K562 (cell line): Measurements from ENCODE around the gene MAPT. TPM values are rescaled to one million over a fixed set of nuclear protein-coding genes. Genes with fewer than 3 reads are reported as not detected.

Experiments used
- ATAC-seq: fragments of 200-7000 bp; cut with Tn5 transposase; 3 replicates; pipeline ENCODE4 v1.9.1; 2020; ENCODE audit warnings: moderate library complexity
- BruUV-seq: library from RNA; stranded (reverse); fragments of 400-500 nt; replicated peaks from 2 replicates; lab custom pipeline; 2021; lab: Mats Ljungman, UMichigan
- CTCF ChIA-PET: fragments of 300-600 bp; formaldehyde crosslinking; extraction: SDS; loops from one replicate; lab custom pipeline; 2021; ENCODE audit warnings: low intra/inter-chr PET ratio; lab: Yijun Ruan, JAX
- POLR2A ChIA-PET: fragments of 300-600, 350-650 bp; sonication (Branson Sonifier 250); formaldehyde crosslinking; extraction: SDS; loops from one replicate; lab custom pipeline; 2021; ENCODE audit warnings: antibody characterized with exemption, inconsistent platforms; lab: Yijun Ruan, JAX
- DNase-seq, 4 experiments: peaks; one replicate each; pipeline versions ENCODE4 v3.0.0 to v3.0.0-alpha.2; 2011 to 2018; ENCODE audit warnings: low spot score in 3 of 4, mixed read lengths in 3 of 4; ENCODE audit errors: extremely low read depth in 1 of 4
- FAIRE-seq: peaks from 2 replicates; lab custom pipeline; 2011; peaks lifted over from hg19 to GRCh38; lab: Jason Lieb, UNC
- H2AFZ ChIP-seq: 2 replicates; pipeline ENCODE4 v1.6.0; 2011; ENCODE audit warnings: low read depth, low read length, control low read depth, inconsistent platforms
- H3K27ac ChIP-seq: fragments of 200-600 bp; 3 replicates; pipeline ENCODE4 v1.8.0; 2011; ENCODE audit warnings: low read depth, mild to moderate bottlenecking, control low read depth, inconsistent platforms, low read length, moderate library complexity, mixed read lengths; ENCODE audit errors: extremely low read depth
- H3K27me3 ChIP-seq, 2 experiments: fragments of 300-600 bp in 1 of 2; 2 replicates in 1 of 2; 3 replicates in 1 of 2; pipeline versions ENCODE4 v1.6.0 to v1.8.0; 2011; ENCODE audit warnings: inconsistent platforms in 2 of 2, low read length in 2 of 2, mild to moderate bottlenecking in 1 of 2, mixed read lengths in 1 of 2, moderate library complexity in 1 of 2; ENCODE audit not compliant: control insufficient read depth in 2 of 2, insufficient read depth in 2 of 2
- H3K36me3 ChIP-seq: fragments of 300-600 bp; 3 replicates; pipeline ENCODE4 v1.8.0; 2011; ENCODE audit warnings: mild to moderate bottlenecking, low read length, inconsistent platforms; ENCODE audit not compliant: control insufficient read depth, insufficient read depth
- H3K4me1 ChIP-seq, 2 experiments: fragments of 200-600 bp in 1 of 2; replicated peaks in 1 of 2; 2 replicates in 1 of 2; 3 replicates in 1 of 2; pipeline versions ENCODE4 v1.5.1 to v1.8.0; 2011; ENCODE audit warnings: inconsistent platforms in 2 of 2, low read length in 2 of 2, mild to moderate bottlenecking in 1 of 2, mixed read lengths in 1 of 2, moderate library complexity in 1 of 2; ENCODE audit not compliant: control insufficient read depth in 2 of 2, insufficient read depth in 2 of 2
- H3K4me2 ChIP-seq: 2 replicates; pipeline ENCODE4 v1.6.1; 2011; ENCODE audit warnings: low read length, control low read depth, inconsistent platforms, mixed read lengths; ENCODE audit not compliant: insufficient read depth
- H3K4me3 ChIP-seq: fragments of 200-600 bp; sonication (generic), shearing (Covaris generic); 2 replicates; pipeline ENCODE4 v1.5.1; 2016; ENCODE audit warnings: control low read depth, inconsistent platforms
- H3K79me2 ChIP-seq: fragments of 200-600 bp; 3 replicates; pipeline ENCODE4 v1.8.0; 2011; ENCODE audit warnings: low read length, inconsistent platforms; ENCODE audit not compliant: control insufficient read depth, insufficient read depth
- H3K9ac ChIP-seq, 2 experiments: 2 replicates each; pipeline versions ENCODE4 v1.6.0 to v1.6.1; 2011; ENCODE audit warnings: low read depth in 2 of 2, low read length in 2 of 2, control low read depth in 1 of 2, inconsistent platforms in 1 of 2, mild to moderate bottlenecking in 1 of 2, mixed read lengths in 1 of 2; ENCODE audit not compliant: insufficient read depth in 1 of 2
- H3K9me1 ChIP-seq: one replicate; pipeline ENCODE4 v1.6.0; 2011; ENCODE audit warnings: inconsistent platforms, mild to moderate bottlenecking, low read length, moderate library complexity; ENCODE audit not compliant: control insufficient read depth, insufficient read depth
- H3K9me3 ChIP-seq: replicated peaks from 2 replicates; pipeline ENCODE4 v1.5.1; 2011; ENCODE audit warnings: low read depth, low read length, inconsistent platforms; ENCODE audit not compliant: control insufficient read depth, insufficient read depth
- H4K20me1 ChIP-seq: replicated peaks from 2 replicates; pipeline ENCODE4 v1.6.1; 2011; ENCODE audit warnings: low read length, inconsistent platforms, mixed read lengths; ENCODE audit not compliant: control insufficient read depth, insufficient read depth
- CREM ChIP-seq: IDR thresholded peaks from 2 replicates; pipeline ENCODE4 v1.6.1; 2014; ENCODE audit warnings: antibody characterized with exemption, low read depth
- E2F5 ChIP-seq: sonication (generic); formaldehyde crosslinking; IDR thresholded peaks from 2 replicates; pipeline ENCODE4 v1.8.0; 2022; ENCODE audit warnings: mild to moderate bottlenecking, missing genetic modification reagents
- ERF ChIP-seq: fragments of 450-650 bp; formaldehyde crosslinking; IDR thresholded peaks from 2 replicates; pipeline ENCODE4 v1.4.0; 2020; ENCODE audit warnings: mild to moderate bottlenecking, mixed read lengths
- ESRRA ChIP-seq: fragments of 450-650 bp; IDR thresholded peaks from 2 replicates; pipeline ENCODE4 v1.6.1; 2014; ENCODE audit warnings: low read depth, mild to moderate bottlenecking, moderate library complexity, borderline replicate concordance
- NR1H2 ChIP-seq: sonication (generic); formaldehyde crosslinking; IDR thresholded peaks from 2 replicates; pipeline ENCODE4 v1.4.0; 2020; ENCODE audit warnings: mild to moderate bottlenecking, missing genetic modification reagents
- SAFB2 ChIP-seq: fragments of 200-400 bp; formaldehyde crosslinking; IDR thresholded peaks from 2 replicates; pipeline ENCODE4 v1.6.1; 2018; ENCODE audit warnings: borderline replicate concordance, low read length, low read depth, moderate library complexity; ENCODE audit not compliant: severe bottlenecking
- TBL1XR1 ChIP-seq, 2 experiments: IDR thresholded peaks; 2 replicates each; pipeline ENCODE4 v1.6.1; 2012; ENCODE audit warnings: improper control_type of control experiment in 2 of 2, low read length in 2 of 2, mild to moderate bottlenecking in 1 of 2
- TBP ChIP-seq: optimal IDR thresholded peaks from 2 replicates; pipeline ENCODE3; 2011; ENCODE audit warnings: low read depth, low read length, improper control_type of control experiment
- XRCC4 ChIP-seq: IDR thresholded peaks from one replicate; pipeline ENCODE4 v1.6.1; 2011; ENCODE audit not compliant: insufficient read depth, insufficient read length; ENCODE audit errors: extremely low read depth
- ZBED1 ChIP-seq: IDR thresholded peaks from 2 replicates; pipeline ENCODE4 v1.6.1; 2014
- ZBTB8A ChIP-seq: fragments of 450-650 bp; IDR thresholded peaks from 2 replicates; pipeline ENCODE4 v1.6.1; 2018; ENCODE audit warnings: mild to moderate bottlenecking, moderate library complexity; ENCODE audit not compliant: partially characterized antibody
- ZNF165 ChIP-seq: fragments of 250-450 bp; sonication (Bioruptor Pico); IDR thresholded peaks from 2 replicates; pipeline ENCODE4 v1.4.0; 2020; ENCODE audit warnings: borderline replicate concordance
- ZNF707 ChIP-seq: fragments of 250-450 bp; sonication (Bioruptor Pico); conservative IDR thresholded peaks from 2 replicates; pipeline ENCODE4 v1.8.0; 2022; ENCODE audit warnings: inconsistent platforms, mild to moderate bottlenecking, moderate library complexity
- WGBS: fragments of 100-300 bp; shearing (Covaris generic); methylation state at CpG from one replicate; pipeline ENCODE4 v1.1.6; 2016; ENCODE audit warnings: low coverage, mixed read lengths; ENCODE audit not compliant: insufficient coverage; ENCODE audit errors: missing lambda C conversion rate; 5-methylcytosine and 5-hydroxymethylcytosine counted together
- in situ Hi-C: fragments of 300-500 bp; cut with MboI; formaldehyde crosslinking; loops from 4 replicates; pipeline ENCODE4 v1.15.0; 2018; ENCODE audit warnings: inconsistent platforms, mixed read lengths
- intact Hi-C: fragments of 100-400 bp; cut with micrococcal nuclease; formaldehyde crosslinking; loops from 2 replicates; pipeline ENCODE4 v1.14.2; 2022
- polyA plus RNA-seq, 8 experiments: library from polyadenylated mRNA; depleted of rRNA in 4 of 8; stranded (reverse) in 5 of 8; unstranded in 3 of 8; fragments of >200 nt; fragmentation: Nextera tagmentation in 2 of 8; fragmentation: Illumina TruSeq in 1 of 8; extraction: Ambion mirVana in 2 of 8; extraction: Trizol in 1 of 8; gene quantifications; 2 replicates each; pipeline versions ENCODE4 v1.2.1 to v1.2.3, GENCODE V29; 2011 to 2014; ENCODE audit warnings: inconsistent platforms in 1 of 8, missing spikeins in 1 of 8
- total RNA-seq, 7 experiments: library from RNA; depleted of rRNA in 6 of 7; stranded (reverse); fragments of >200 nt in 6 of 7; fragmentation: Illumina TruSeq in 2 of 7; extraction: Trizol in 2 of 7; gene quantifications; 2 replicates each; pipeline versions ENCODE4 v1.2.1 to v1.2.3, GENCODE V29; 2011 to 2021; ENCODE audit warnings: low replicate concordance in 1 of 7
- TF ChIP-seq, protein P1 (sequence below): fragments of 450-650 bp; IDR thresholded peaks from 2 replicates; pipeline ENCODE4 v1.6.1; 2017; ENCODE audit warnings: antibody characterized with exemption
- TF ChIP-seq, protein P2 (sequence below): conservative IDR thresholded peaks from 2 replicates; pipeline ENCODE4 v1.6.1; 2011; ENCODE audit warnings: low read depth, mild to moderate bottlenecking, low read length; ENCODE audit not compliant: control insufficient read depth
- TF ChIP-seq, protein P3 (sequence below): fragments of 450-650 bp; formaldehyde crosslinking; IDR thresholded peaks from 2 replicates; pipeline ENCODE4 v1.4.0; 2020; ENCODE audit warnings: mild to moderate bottlenecking, moderate library complexity

The MAPT gene
- total and polyA plus RNA-seq, 9 of the 15 experiments (the other 6 are each of a cell fraction or from before 2014, with no cell fraction given): 0.04 to 1.1 (median 0.36) TPM

GRCh38 chr17:46057366-46057765, 163.0 kb downstream of the MAPT start:
- peaks cover 24% of the 10 kb centered on the region for H3K79me2 ChIP-seq
- no peak overlapping the region for H2AFZ ChIP-seq
- intact Hi-C loops: no loop called here
- no peak for ATAC-seq
- no TSS peak for BruUV-seq
- 51% methylated on average over 4 of the region's 4 CpGs for WGBS
- no peak overlapping the region for H3K27ac ChIP-seq
- in situ Hi-C loops: no loop called here
- no peaks in the 10 kb centered on the region for H3K9me3 ChIP-seq
- H3K27me3 ChIP-seq: no peaks in the 10 kb centered on the region
- POLR2A ChIA-PET: interaction anchor here (1.0 to 3.1 kb wide), 4 partner anchors 12 to 22 kb away, joined by 3 to 15 read pairs (median 8); no protein-coding TSS in a partner anchor
- H4K20me1 ChIP-seq: no peaks in the 10 kb centered on the region
- H3K9me1 ChIP-seq: no peaks in the 10 kb centered on the region
- peaks cover 47% of the 10 kb centered on the region for H3K36me3 ChIP-seq
- CTCF ChIA-PET: no interaction called here
- H3K4me3 ChIP-seq: no peak overlapping the region
- TF ChIP-seq ZNF165 (no peak), ESRRA (no peak), NR1H2 (no peak), ERF (CRISPR knock-in tag) (no peak), SAFB2 (no peak), ZBED1 (no peak), ZNF707 (CRISPR knock-in tag) (no peak), XRCC4 (no peak), TBL1XR1 (IDR thresholded peaks at IDR 0.05; ENCODE audit: low read length in 2 of 2) (no peak), CREM (no peak), TBP (no peak), ZBTB8A (no peak), E2F5 (no peak)
- TF ChIP-seq, protein P1, sequence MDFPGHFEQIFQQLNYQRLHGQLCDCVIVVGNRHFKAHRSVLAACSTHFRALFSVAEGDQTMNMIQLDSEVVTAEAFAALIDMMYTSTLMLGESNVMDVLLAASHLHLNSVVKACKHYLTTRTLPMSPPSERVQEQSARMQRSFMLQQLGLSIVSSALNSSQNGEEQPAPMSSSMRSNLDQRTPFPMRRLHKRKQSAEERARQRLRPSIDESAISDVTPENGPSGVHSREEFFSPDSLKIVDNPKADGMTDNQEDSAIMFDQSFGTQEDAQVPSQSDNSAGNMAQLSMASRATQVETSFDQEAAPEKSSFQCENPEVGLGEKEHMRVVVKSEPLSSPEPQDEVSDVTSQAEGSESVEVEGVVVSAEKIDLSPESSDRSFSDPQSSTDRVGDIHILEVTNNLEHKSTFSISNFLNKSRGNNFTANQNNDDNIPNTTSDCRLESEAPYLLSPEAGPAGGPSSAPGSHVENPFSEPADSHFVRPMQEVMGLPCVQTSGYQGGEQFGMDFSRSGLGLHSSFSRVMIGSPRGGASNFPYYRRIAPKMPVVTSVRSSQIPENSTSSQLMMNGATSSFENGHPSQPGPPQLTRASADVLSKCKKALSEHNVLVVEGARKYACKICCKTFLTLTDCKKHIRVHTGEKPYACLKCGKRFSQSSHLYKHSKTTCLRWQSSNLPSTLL: no peak
- TF ChIP-seq, protein P2, sequence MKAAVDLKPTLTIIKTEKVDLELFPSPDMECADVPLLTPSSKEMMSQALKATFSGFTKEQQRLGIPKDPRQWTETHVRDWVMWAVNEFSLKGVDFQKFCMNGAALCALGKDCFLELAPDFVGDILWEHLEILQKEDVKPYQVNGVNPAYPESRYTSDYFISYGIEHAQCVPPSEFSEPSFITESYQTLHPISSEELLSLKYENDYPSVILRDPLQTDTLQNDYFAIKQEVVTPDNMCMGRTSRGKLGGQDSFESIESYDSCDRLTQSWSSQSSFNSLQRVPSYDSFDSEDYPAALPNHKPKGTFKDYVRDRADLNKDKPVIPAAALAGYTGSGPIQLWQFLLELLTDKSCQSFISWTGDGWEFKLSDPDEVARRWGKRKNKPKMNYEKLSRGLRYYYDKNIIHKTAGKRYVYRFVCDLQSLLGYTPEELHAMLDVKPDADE: no peak
- TF ChIP-seq, protein P3, sequence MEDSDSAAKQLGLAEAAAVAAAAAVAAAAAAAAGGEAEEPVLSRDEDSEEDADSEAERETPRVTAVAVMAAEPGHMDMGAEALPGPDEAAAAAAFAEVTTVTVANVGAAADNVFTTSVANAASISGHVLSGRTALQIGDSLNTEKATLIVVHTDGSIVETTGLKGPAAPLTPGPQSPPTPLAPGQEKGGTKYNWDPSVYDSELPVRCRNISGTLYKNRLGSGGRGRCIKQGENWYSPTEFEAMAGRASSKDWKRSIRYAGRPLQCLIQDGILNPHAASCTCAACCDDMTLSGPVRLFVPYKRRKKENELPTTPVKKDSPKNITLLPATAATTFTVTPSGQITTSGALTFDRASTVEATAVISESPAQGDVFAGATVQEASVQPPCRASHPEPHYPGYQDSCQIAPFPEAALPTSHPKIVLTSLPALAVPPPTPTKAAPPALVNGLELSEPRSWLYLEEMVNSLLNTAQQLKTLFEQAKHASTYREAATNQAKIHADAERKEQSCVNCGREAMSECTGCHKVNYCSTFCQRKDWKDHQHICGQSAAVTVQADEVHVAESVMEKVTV (CRISPR knock-in tag): no peak
- no peak overlapping the region for H3K4me2 ChIP-seq
- H3K4me1 ChIP-seq: peaks cover 0 to 5% of the 10 kb centered on the region in 2 experiments; a peak in 2 of 5 replicates
- no peak overlapping the region for H3K9ac ChIP-seq
- no peak for DNase-seq
- FAIRE-seq: no peak
